Measurements from ENCODE around the gene FIZ1.

GRCh38 chr19:55635334-55635717 lies 36.0 kb upstream of the FIZ1 start:
- TF ChIP-seq EZH2phosphoT487 (IDR thresholded peaks at IDR 0.05; ENCODE audit: insufficient read depth, low read depth): no peak
- no peak for TF ChIP-seq EZH2 (IDR thresholded peaks at IDR 0.05; ENCODE audit: insufficient read depth, poor library complexity, severe bottlenecking)

All from GM23248 (cell line).